Kidney tubule cell (primary cell): ENCODE results near the gene FHL2.

Experiments
- DNase-seq: peaks from one replicate; pipeline ENCODE4 v3.0.0-alpha.2; 2018; ENCODE audit warnings: low spot score

FHL2 gene

DNA sequence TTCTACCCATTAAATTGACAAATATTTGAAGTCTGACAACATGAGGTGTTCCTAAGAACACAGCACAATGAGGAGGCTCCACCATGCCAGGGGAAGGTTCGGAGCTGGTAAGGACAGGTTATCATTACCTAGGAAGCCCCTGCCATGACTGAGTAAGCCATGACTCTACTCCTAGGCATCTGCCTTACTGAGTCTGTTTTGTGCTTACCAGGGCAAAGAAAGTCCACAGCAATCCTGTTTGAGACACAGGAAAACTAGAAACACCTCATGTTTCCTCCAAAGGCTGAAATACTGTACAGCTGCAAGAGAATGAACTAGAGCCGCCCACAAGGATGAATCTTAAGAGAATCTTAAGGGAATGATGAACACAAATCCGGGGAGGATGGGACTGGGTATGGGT lies 80.9 kb downstream of the FHL2 start:
- DNase-seq = peak; percentile 85

GRCh38 chr2:105315314-105315713 lies 83.5 kb downstream of the FHL2 start:
- no peak for DNase-seq

- no peak for DNase-seq
Observed at GRCh38 chr2:105313877-105314276, 85.0 kb downstream of the FHL2 start.
